ENCODE results near the gene NEFH.
"Not testable (repeated sequence)": the region's sequence is repeated elsewhere in the genome, so short reads cannot be mapped to it uniquely, and the experiment has no call there.

The NEFH gene, protein sequence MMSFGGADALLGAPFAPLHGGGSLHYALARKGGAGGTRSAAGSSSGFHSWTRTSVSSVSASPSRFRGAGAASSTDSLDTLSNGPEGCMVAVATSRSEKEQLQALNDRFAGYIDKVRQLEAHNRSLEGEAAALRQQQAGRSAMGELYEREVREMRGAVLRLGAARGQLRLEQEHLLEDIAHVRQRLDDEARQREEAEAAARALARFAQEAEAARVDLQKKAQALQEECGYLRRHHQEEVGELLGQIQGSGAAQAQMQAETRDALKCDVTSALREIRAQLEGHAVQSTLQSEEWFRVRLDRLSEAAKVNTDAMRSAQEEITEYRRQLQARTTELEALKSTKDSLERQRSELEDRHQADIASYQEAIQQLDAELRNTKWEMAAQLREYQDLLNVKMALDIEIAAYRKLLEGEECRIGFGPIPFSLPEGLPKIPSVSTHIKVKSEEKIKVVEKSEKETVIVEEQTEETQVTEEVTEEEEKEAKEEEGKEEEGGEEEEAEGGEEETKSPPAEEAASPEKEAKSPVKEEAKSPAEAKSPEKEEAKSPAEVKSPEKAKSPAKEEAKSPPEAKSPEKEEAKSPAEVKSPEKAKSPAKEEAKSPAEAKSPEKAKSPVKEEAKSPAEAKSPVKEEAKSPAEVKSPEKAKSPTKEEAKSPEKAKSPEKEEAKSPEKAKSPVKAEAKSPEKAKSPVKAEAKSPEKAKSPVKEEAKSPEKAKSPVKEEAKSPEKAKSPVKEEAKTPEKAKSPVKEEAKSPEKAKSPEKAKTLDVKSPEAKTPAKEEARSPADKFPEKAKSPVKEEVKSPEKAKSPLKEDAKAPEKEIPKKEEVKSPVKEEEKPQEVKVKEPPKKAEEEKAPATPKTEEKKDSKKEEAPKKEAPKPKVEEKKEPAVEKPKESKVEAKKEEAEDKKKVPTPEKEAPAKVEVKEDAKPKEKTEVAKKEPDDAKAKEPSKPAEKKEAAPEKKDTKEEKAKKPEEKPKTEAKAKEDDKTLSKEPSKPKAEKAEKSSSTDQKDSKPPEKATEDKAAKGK

GRCh38 chr22:29479417-29480261 lies at the start of gene NEFH:
Gene NEFH (plus strand): TSS chr22:29480218. CDS start chr22:29480263, 45 bp downstream.
- Histone ChIP-seq H3K4me3 (ENCODE audit: low read length) (no peak within 1 kb of the TSS), H3K9ac (ENCODE audit: low read length) (no peak within 1 kb of the TSS)

GRCh38 chr22:29431986-29432385 lies 48.0 kb upstream of the NEFH start:
- Histone ChIP-seq H3K4me1 (ENCODE audit: control insufficient read depth, insufficient read depth, low read length) (no peaks in the 10 kb centered on the region), H3K36me3 (ENCODE audit: control insufficient read depth, insufficient read depth, low read length) (no peaks in the 10 kb centered on the region), H3K9ac (ENCODE audit: low read length) (no peak overlapping the region), H3K9me3 (ENCODE audit: control insufficient read depth, low read length) (no peaks in the 10 kb centered on the region), H3K4me3 (ENCODE audit: low read length) (no peak overlapping the region), H3K27me3 (ENCODE audit: control insufficient read depth, insufficient read depth, low read length) (peaks cover 8% of the 10 kb centered on the region)

More at GRCh38 chr22:29479417-29480261, at the start of gene NEFH:
- peaks cover 59% of the 10 kb centered on the region for H3K27me3 ChIP-seq (ENCODE audit: control insufficient read depth, insufficient read depth, low read length)
- no peaks in the 10 kb centered on the region for H3K9me3 ChIP-seq (ENCODE audit: control insufficient read depth, low read length)
- no peaks in the 10 kb centered on the region for H3K4me1 ChIP-seq (ENCODE audit: control insufficient read depth, insufficient read depth, low read length)
- no peaks in the 10 kb centered on the region for H3K36me3 ChIP-seq (ENCODE audit: control insufficient read depth, insufficient read depth, low read length)

DNA sequence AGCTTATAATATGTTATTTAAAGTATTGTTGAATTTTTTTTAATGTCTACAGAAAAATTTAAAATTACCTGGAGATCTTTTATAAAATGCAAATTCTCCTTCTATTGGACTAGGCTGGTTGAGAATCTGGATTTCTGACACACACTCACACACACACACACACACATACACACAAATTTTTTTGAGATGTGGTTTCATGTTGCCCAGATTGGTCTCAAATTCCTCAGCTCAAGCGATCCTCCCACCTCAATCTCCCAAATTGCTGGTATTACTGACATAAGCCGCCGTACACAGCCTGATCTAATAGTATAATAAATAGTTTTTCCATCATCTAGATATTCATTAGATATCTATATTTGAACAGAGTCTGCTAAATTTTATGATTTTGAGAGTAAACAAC lies 46.2 kb upstream of the NEFH start:
- H3K36me3 ChIP-seq (ENCODE audit: control insufficient read depth, insufficient read depth, low read length), result no peaks in the 10 kb centered on the region
- H3K9me3 ChIP-seq (ENCODE audit: control insufficient read depth, low read length), result no peaks in the 10 kb centered on the region
- no peaks in the 10 kb centered on the region for H3K4me1 ChIP-seq (ENCODE audit: control insufficient read depth, insufficient read depth, low read length)
- peaks cover 8% of the 10 kb centered on the region for H3K27me3 ChIP-seq (ENCODE audit: control insufficient read depth, insufficient read depth, low read length)
- no peak overlapping the region for H3K9ac ChIP-seq (ENCODE audit: low read length)
- no peak overlapping the region for H3K4me3 ChIP-seq (ENCODE audit: low read length)

DNA sequence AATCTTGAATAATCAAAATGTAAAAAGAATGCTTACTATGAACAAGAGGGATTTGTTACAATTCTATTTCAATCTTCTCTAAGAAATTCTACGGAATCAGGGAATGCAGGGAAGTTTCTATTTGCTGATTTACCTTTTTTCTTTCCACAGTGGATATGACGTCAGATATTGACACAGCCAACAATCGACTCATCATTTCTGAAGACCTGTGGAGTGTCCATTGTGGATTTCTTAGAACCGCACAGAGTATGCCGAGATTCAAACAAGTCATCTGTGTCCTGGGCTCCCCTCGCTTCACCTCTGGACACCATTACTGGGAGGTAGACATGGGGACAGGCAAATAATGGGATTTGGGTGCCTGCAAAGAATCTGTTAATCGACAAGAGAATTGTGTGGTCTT lies 45.7 kb upstream of the NEFH start:
- H3K36me3 ChIP-seq (ENCODE audit: control insufficient read depth, insufficient read depth, low read length), result no peaks in the 10 kb centered on the region
- H3K9me3 ChIP-seq (ENCODE audit: control insufficient read depth, low read length), result no peaks in the 10 kb centered on the region
- no peak overlapping the region for H3K9ac ChIP-seq (ENCODE audit: low read length)
- peaks cover 8% of the 10 kb centered on the region for H3K27me3 ChIP-seq (ENCODE audit: control insufficient read depth, insufficient read depth, low read length)
- no peak overlapping the region for H3K4me3 ChIP-seq (ENCODE audit: low read length)
- no peaks in the 10 kb centered on the region for H3K4me1 ChIP-seq (ENCODE audit: control insufficient read depth, insufficient read depth, low read length)

GRCh38 chr22:29435236-29436136 lies 44.5 kb upstream of the NEFH start:
- no peak overlapping the region for H3K4me3 ChIP-seq (ENCODE audit: low read length)
- H3K9me3 ChIP-seq (ENCODE audit: control insufficient read depth, low read length), result no peaks in the 10 kb centered on the region
- no peak overlapping the region for H3K9ac ChIP-seq (ENCODE audit: low read length)
- no peaks in the 10 kb centered on the region for H3K4me1 ChIP-seq (ENCODE audit: control insufficient read depth, insufficient read depth, low read length)
- peaks cover 8% of the 10 kb centered on the region for H3K27me3 ChIP-seq (ENCODE audit: control insufficient read depth, insufficient read depth, low read length)
- H3K36me3 ChIP-seq (ENCODE audit: control insufficient read depth, insufficient read depth, low read length), result no peaks in the 10 kb centered on the region

DNA sequence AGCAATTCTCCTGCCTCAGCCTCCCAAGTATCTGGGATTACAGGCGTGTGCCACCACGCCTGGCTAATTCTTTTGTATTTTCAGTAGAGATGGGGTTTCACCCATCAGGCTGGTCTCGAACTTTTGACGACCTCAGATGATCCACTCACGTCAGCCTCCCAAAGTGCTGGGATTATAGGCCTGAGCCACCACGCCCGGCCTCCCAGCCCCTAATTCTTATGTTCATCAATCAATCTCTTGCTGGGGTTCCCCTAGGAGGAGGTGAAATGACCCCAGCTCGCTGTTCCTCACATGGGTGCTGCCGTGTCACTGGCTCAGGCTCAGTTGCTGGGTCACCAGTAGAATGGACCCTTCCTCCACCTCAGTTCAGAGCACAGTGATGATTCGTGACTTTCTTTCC lies 41.7 kb upstream of the NEFH start, which contains the start of gene RFPL1:
TSS of gene RFPL1 (plus strand) at position 301 of the 400 bp plus-strand sequence.
- H3K9ac ChIP-seq (ENCODE audit: low read length); H3K36me3 ChIP-seq (ENCODE audit: control insufficient read depth, insufficient read depth, low read length); H3K4me3 ChIP-seq (ENCODE audit: low read length); H3K27me3 ChIP-seq (ENCODE audit: control insufficient read depth, insufficient read depth, low read length); H3K9me3 ChIP-seq (ENCODE audit: control insufficient read depth, low read length); H3K4me1 ChIP-seq (ENCODE audit: control insufficient read depth, insufficient read depth, low read length): not testable (repeated sequence)

GRCh38 chr22:29442976-29443375 lies 37.0 kb upstream of the NEFH start:
- Histone ChIP-seq H3K27me3 (ENCODE audit: control insufficient read depth, insufficient read depth, low read length) (no peaks in the 10 kb centered on the region), H3K9me3 (ENCODE audit: control insufficient read depth, low read length) (no peaks in the 10 kb centered on the region), H3K4me3 (ENCODE audit: low read length) (no peak overlapping the region), H3K36me3 (ENCODE audit: control insufficient read depth, insufficient read depth, low read length) (no peaks in the 10 kb centered on the region), H3K4me1 (ENCODE audit: control insufficient read depth, insufficient read depth, low read length) (no peaks in the 10 kb centered on the region), H3K9ac (ENCODE audit: low read length) (no peak overlapping the region)

GRCh38 chr22:29443452-29443851 lies 36.6 kb upstream of the NEFH start:
- H3K36me3 ChIP-seq (ENCODE audit: control insufficient read depth, insufficient read depth, low read length), result no peaks in the 10 kb centered on the region
- no peaks in the 10 kb centered on the region for H3K9me3 ChIP-seq (ENCODE audit: control insufficient read depth, low read length)
- no peak overlapping the region for H3K9ac ChIP-seq (ENCODE audit: low read length)
- no peaks in the 10 kb centered on the region for H3K27me3 ChIP-seq (ENCODE audit: control insufficient read depth, insufficient read depth, low read length)
- H3K4me3 ChIP-seq (ENCODE audit: low read length), result no peak overlapping the region
- no peaks in the 10 kb centered on the region for H3K4me1 ChIP-seq (ENCODE audit: control insufficient read depth, insufficient read depth, low read length)

GRCh38 chr22:29443861-29444792 lies 35.9 kb upstream of the NEFH start:
- Histone ChIP-seq H3K9me3 (ENCODE audit: control insufficient read depth, low read length) (no peaks in the 10 kb centered on the region), H3K4me3 (ENCODE audit: low read length) (no peak overlapping the region), H3K4me1 (ENCODE audit: control insufficient read depth, insufficient read depth, low read length) (no peaks in the 10 kb centered on the region), H3K27me3 (ENCODE audit: control insufficient read depth, insufficient read depth, low read length) (no peaks in the 10 kb centered on the region), H3K36me3 (ENCODE audit: control insufficient read depth, insufficient read depth, low read length) (no peaks in the 10 kb centered on the region), H3K9ac (ENCODE audit: low read length) (no peak overlapping the region)

DNA sequence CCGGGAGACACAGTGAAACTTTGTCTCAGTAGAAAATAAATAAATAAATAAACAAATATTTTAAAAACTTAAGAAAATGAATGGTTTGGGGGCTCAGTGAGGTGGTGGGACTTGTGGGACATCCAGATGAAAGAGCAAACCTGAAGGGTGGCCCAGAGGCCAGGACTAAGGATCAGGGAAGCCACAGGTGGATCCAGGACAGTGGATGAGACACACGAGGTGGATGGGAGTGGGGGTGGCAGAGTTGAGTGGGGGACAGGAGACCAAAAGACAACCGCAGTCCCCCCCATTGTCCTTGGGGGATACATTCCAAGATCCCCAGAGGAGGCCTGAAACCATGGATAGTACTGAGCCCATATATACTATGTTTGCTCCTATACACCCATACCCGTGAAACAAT lies 34.5 kb upstream of the NEFH start:
- no peaks in the 10 kb centered on the region for H3K27me3 ChIP-seq (ENCODE audit: control insufficient read depth, insufficient read depth, low read length)
- no peaks in the 10 kb centered on the region for H3K9me3 ChIP-seq (ENCODE audit: control insufficient read depth, low read length)
- no peak overlapping the region for H3K9ac ChIP-seq (ENCODE audit: low read length)
- no peaks in the 10 kb centered on the region for H3K36me3 ChIP-seq (ENCODE audit: control insufficient read depth, insufficient read depth, low read length)
- no peak overlapping the region for H3K4me3 ChIP-seq (ENCODE audit: low read length)
- H3K4me1 ChIP-seq (ENCODE audit: control insufficient read depth, insufficient read depth, low read length), result no peaks in the 10 kb centered on the region

Data from mucosa of stomach (tissue), 1 donor.